ENCODE results near the gene AGRP.

GRCh38 chr16:67457611-67458010 is 25.7 kb downstream of the AGRP start:
- TF ChIP-seq POLR2A (IDR thresholded peaks at IDR 0.05): no peak
- TF ChIP-seq POLR2AphosphoS5 (IDR thresholded peaks at IDR 0.05): no peak
- TF ChIP-seq CTCF (IDR thresholded peaks at IDR 0.05): no peak

Data from sigmoid colon (tissue), 4 donors.